GM19324 (cell line): ENCODE results near the gene COPZ1.
A peak's percentile ranks its signal among the peaks of the same experiment; 100 is the strongest.

Source experiments
- ATAC-seq: cut with Tn5 transposase; IDR thresholded peaks from one replicate; pipeline ENCODE4 v1.9.1; 2021; ENCODE audit warnings: mild to moderate bottlenecking, moderate library complexity; ENCODE audit not compliant: unreplicated experiment, low FRiP score

The COPZ1 gene

DNA sequence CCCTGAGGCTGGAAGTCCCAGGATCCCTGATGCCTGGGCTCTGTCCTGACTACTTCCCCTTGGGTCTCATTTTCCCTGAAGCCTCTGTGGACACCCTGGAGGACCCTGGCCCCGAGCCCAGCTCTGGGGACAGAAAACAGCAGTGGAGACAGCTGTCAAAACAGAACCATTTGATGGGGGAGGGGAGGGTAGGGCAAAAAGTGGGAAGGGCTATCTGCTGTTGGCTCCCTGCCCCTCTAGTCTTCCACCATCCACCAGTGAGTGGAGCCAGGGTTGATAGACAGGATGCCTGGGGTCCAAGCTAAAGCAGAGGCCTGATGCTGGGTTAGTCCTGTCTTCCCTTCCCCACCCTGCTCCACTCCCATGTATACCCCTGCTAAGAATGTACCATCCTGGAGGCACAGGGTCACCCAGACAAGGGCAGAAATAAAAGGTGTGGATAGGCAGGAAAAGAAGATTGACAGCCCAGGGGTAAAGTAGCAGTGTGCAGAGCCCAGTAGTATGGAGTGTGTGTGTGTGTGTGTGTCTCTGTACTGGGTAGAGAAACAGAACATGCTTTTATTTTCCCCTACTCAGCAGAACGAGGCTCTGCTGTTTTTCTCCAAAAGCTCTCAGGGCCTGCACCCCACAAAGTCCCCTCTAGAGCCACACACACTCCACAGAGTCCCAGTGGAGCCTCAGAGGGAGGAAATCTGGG, 49.8 kb downstream of the COPZ1 start:
- no peak for ATAC-seq

DNA sequence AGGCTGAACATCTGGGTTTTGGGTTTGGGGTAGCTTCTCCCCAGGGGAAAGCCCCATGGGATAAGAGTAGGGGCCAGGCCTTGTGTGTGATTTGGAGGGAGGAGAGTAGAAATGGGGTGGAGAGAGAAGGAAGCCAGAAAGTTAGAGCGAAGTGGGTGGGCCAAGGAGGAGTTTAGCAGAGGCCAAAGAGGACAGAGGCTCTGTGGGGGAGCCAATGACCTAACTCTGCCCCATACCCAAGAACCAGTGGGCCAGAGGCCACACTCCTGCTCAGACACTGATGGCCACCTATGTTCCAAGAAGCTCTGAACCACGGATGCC, 50.3 kb downstream of the COPZ1 start:
- ATAC-seq: no peak

DNA sequence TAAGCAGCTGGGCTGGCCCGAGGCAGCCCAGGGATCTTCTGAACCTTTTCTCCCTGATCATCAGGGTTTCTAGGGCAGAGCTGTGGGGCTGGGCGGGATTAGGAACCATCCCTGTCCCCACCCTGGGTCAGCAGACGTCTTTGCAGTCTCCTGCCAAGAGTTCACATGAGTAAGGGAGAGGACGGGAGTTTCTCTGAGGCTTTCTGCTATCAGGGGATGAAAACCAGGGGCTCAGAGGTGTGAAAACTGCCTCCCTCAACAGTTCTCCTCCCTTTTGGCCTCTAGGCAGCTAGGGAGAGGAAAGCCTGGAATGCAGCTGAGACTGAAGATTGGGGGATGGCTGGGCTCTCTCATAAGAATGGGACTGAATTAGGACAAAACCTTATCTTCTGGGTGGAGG, 51.7 kb downstream of the COPZ1 start:
- ATAC-seq: no peak

GRCh38 chr12:54377007-54377406, 52.1 kb downstream of the COPZ1 start:
- no peak for ATAC-seq

GRCh38 chr12:54377797-54378515, 53.0 kb downstream of the COPZ1 start:
- ATAC-seq: no peak

- ATAC-seq: peak; percentile 51
Observed at GRCh38 chr12:54378796-54379397, 54.0 kb downstream of the COPZ1 start.

- peak; percentile 72 for ATAC-seq
Observed at GRCh38 chr12:54379398-54380201, 54.7 kb downstream of the COPZ1 start.

GRCh38 chr12:54381136-54381535, 56.2 kb downstream of the COPZ1 start:
- ATAC-seq: no peak

- no peak for ATAC-seq
Observed at GRCh38 chr12:54383041-54383609, 58.2 kb downstream of the COPZ1 start.

GRCh38 chr12:54384591-54385041, 59.7 kb downstream of the COPZ1 start, which contains the start of gene ZNF385A:
Gene ZNF385A (minus strand): TSS chr12:54384733. CDS start chr12:54384514, 219 bp downstream.
- no peak for ATAC-seq

GRCh38 chr12:54385251-54385914, 60.5 kb downstream of the COPZ1 start:
- no peak for ATAC-seq

DNA sequence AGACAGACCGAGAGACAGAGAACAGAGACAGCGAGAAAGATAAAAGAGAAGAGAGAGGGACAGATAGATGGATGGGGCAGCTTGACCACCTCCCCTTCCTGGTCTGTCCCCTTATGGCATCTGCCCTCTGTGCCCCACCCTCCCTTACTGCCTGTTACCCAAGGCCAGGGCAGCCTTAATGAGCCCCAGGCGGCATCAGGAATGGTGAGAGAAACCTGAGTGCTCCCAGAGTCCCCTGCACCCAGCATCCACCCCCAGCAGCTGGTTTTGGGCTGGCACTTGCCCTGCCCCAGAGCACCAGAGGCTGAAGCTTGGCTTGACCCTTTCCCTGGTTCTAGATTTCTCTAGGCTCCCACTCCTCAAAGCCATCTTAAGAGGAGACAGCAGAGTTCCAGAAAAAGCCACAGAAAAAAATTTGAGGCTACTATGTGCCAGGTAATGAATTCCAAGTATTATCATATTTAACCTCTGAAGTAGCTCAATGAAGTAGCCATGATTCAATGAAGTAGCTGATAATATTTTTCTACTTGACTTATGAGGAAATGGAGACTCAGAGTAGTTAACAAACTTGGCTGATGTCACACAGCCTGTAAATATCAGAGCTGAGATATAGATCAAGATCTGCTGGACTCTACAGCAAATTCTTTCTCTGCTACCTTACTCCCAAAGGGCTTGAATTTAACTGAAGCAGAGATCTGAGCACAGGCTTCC, 61.6 kb downstream of the COPZ1 start:
- no peak for ATAC-seq

- ATAC-seq: no peak
Observed at GRCh38 chr12:54387114-54387467, 62.2 kb downstream of the COPZ1 start.

DNA sequence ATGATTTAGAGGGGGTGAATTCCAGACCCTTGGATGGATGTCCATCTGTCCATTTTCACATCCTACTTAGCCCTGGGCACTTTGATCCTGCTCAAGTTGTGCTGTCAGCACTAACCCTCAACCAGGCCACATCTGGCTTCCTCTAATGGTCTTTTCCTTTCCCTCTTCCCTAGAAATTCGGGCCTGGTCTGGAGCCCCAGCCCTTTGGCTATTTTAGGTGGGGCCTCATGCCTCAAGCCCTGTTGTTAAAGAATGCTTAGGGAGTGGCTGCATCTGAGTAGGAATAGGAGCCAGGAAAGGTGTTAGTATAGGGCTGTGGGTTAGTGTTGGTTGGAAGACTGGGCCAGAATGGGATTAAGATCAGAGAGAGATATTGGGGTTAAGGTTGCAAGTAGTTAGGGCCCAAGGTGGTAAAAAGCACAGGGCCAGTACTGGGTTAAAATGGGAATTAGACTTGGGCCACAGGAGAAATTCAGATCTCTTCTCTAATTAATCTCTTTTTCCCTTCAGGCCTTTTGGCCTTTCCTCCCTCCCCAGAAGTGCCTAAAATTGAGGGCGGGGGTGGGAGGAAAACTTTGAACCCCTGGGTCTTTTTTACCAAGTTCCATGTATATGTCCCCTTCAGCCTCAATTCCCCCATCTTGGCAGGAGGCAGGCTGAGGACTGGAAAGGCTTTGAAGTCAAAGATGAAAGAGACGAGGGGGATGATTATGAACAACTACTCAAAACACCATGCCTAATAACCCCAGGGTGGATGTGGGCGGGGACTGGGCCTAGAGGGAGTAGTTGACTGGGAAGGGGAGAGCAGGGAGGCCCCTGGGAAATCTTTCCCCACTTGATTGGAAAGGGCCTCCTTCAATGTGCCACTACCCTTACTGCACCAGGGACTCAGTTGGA, 63.6 kb downstream of the COPZ1 start:
- no peak for ATAC-seq

DNA sequence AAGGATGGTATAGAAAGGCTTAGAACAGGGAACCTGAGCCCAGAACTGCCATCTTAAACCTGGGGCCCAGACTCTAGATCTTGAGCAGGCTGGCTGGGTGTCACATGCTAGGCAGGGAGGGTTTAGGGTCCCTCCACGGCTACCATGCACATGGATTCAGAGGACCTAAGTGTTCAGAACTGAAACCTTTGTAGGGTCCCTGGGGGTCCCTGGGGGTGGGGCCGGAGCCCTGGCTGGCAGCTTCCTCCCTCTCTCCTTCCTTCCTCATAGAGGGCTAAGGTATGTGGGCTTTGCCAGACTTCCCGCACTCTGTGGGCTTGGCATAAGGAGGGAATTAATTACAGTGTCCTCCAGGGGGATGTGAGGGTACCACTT, 64.2 kb downstream of the COPZ1 start:
- no peak for ATAC-seq

- ATAC-seq: no peak
Observed at GRCh38 chr12:54389607-54390175, 64.8 kb downstream of the COPZ1 start.

GRCh38 chr12:54390176-54390667, 65.3 kb downstream of the COPZ1 start:
- ATAC-seq: no peak
